ENCODE measurements around the gene ESPNL. TPM values are rescaled to one million over a fixed set of nuclear protein-coding genes. Genes with fewer than 3 reads are reported as not detected.
A peak's percentile ranks its signal among the peaks of the same experiment; 100 is the strongest.

Gene ESPNL
- total RNA-seq, 1 experiment from 2014 or later, result 0.19 TPM

- H3K27me3 Mint-ChIP-seq (ENCODE audit: unreplicated experiment), result no peaks in the 10 kb centered on the region
- intact Hi-C loops (cut with micrococcal nuclease; ENCODE audit: unreplicated experiment), result no loop called here
- H3K9me3 Mint-ChIP-seq (ENCODE audit: low read depth, unreplicated experiment), result no peaks in the 10 kb centered on the region
- H3K27ac Mint-ChIP-seq (ENCODE audit: unreplicated experiment), result no peak overlapping the region
- no peak overlapping the region for H3K4me3 Mint-ChIP-seq (ENCODE audit: low read depth, unreplicated experiment)
- H3K4me1 Mint-ChIP-seq (ENCODE audit: low read depth, unreplicated experiment), result no peaks in the 10 kb centered on the region
- DNase-seq, result no peak
- BruUV-seq (replicated peaks), result no TSS peak
- no peak for TF ChIP-seq CTCF (IDR thresholded peaks at IDR 0.05; ENCODE audit: unreplicated experiment)
- CTCF ChIA-PET, result no interaction called here
- H3K36me3 Mint-ChIP-seq (ENCODE audit: insufficient read depth, unreplicated experiment), result peaks cover 9% of the 10 kb centered on the region
Observed at GRCh38 chr2:238095143-238095542, 5.0 kb upstream of the ESPNL start.

GRCh38 chr2:238096311-238097011, 3.7 kb upstream of the ESPNL start:
- CTCF ChIA-PET, result no interaction called here

GRCh38 chr2:238097201-238097987, 2.7 kb upstream of the ESPNL start:
- H3K27ac Mint-ChIP-seq (ENCODE audit: unreplicated experiment), result no peak overlapping the region
- CTCF ChIA-PET, result no interaction called here
- no peaks in the 10 kb centered on the region for H3K4me1 Mint-ChIP-seq (ENCODE audit: low read depth, unreplicated experiment)
- intact Hi-C loops (cut with micrococcal nuclease; ENCODE audit: unreplicated experiment), result no loop called here
- DNase-seq, result no peak
- BruUV-seq (replicated peaks), result no TSS peak
- no peak overlapping the region for H3K4me3 Mint-ChIP-seq (ENCODE audit: low read depth, unreplicated experiment)
- no peaks in the 10 kb centered on the region for H3K27me3 Mint-ChIP-seq (ENCODE audit: unreplicated experiment)
- peaks cover 9% of the 10 kb centered on the region for H3K36me3 Mint-ChIP-seq (ENCODE audit: insufficient read depth, unreplicated experiment)
- TF ChIP-seq CTCF (IDR thresholded peaks at IDR 0.05; ENCODE audit: unreplicated experiment), result no peak
- no peaks in the 10 kb centered on the region for H3K9me3 Mint-ChIP-seq (ENCODE audit: low read depth, unreplicated experiment)

More at GRCh38 chr2:238096311-238097011, 3.7 kb upstream of the ESPNL start:
- BruUV-seq (replicated peaks), result no TSS peak
- Mint-ChIP-seq H3K4me3 (ENCODE audit: low read depth, unreplicated experiment) (no peak overlapping the region), H3K9me3 (ENCODE audit: low read depth, unreplicated experiment) (no peaks in the 10 kb centered on the region), H3K27me3 (ENCODE audit: unreplicated experiment) (no peaks in the 10 kb centered on the region), H3K36me3 (ENCODE audit: insufficient read depth, unreplicated experiment) (peaks cover 9% of the 10 kb centered on the region), H3K27ac (ENCODE audit: unreplicated experiment) (no peak overlapping the region), H3K4me1 (ENCODE audit: low read depth, unreplicated experiment) (no peaks in the 10 kb centered on the region)
- no peak for DNase-seq
- intact Hi-C loops (cut with micrococcal nuclease; ENCODE audit: unreplicated experiment), result no loop called here
- no peak for TF ChIP-seq CTCF (IDR thresholded peaks at IDR 0.05; ENCODE audit: unreplicated experiment)

GRCh38 chr2:238097988-238098871, 1.9 kb upstream of the ESPNL start:
- H3K36me3 Mint-ChIP-seq (ENCODE audit: insufficient read depth, unreplicated experiment), result peaks cover 9% of the 10 kb centered on the region
- intact Hi-C loops (cut with micrococcal nuclease; ENCODE audit: unreplicated experiment), result no loop called here
- H3K4me3 Mint-ChIP-seq (ENCODE audit: low read depth, unreplicated experiment), result no peak overlapping the region
- peak; percentile 46 for DNase-seq
- no peak for TF ChIP-seq CTCF (IDR thresholded peaks at IDR 0.05; ENCODE audit: unreplicated experiment)
- no peaks in the 10 kb centered on the region for H3K9me3 Mint-ChIP-seq (ENCODE audit: low read depth, unreplicated experiment)
- H3K4me1 Mint-ChIP-seq (ENCODE audit: low read depth, unreplicated experiment), result no peaks in the 10 kb centered on the region
- no TSS peak for BruUV-seq (replicated peaks)
- H3K27me3 Mint-ChIP-seq (ENCODE audit: unreplicated experiment), result no peaks in the 10 kb centered on the region
- no peak overlapping the region for H3K27ac Mint-ChIP-seq (ENCODE audit: unreplicated experiment)
- CTCF ChIA-PET, result interaction anchor here (1.0 kb wide), 1 partner anchor 38 kb away, joined by 3 read pairs; the partner anchor contains the start of gene SCLY

Data from Calu3 (cell line).